GM18498 (cell line): ENCODE data around the gene THOP1.
"Not testable (repeated sequence)": the region's sequence is repeated elsewhere in the genome, so short reads cannot be mapped to it uniquely, and the experiment has no call there.

Experiments used
- ATAC-seq: cut with Tn5 transposase; IDR thresholded peaks from one replicate; pipeline ENCODE4 v1.9.1; 2021; ENCODE audit warnings: mild to moderate bottlenecking, moderate library complexity; ENCODE audit not compliant: unreplicated experiment

The THOP1 gene

DNA sequence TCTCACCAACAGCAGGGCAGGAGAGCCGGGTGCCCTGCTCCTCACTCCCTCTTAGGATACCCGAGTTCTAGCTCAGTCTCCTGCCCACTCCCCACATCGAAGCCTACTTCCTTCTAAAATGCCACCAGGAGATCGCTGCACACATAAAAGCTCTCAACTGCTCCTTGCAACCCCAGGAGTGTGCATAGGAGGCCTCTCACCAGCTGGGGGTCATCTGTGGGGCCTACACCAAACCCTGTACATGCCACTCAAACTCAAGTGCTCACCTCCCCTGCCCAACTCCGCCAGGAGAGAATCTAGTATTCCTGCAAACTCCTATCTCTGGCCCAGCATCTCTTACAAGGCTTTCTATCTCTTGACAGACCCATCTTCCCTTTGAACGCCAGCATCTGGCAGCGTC lies 5.0 kb upstream of the THOP1 start:
- ATAC-seq, result no peak

DNA sequence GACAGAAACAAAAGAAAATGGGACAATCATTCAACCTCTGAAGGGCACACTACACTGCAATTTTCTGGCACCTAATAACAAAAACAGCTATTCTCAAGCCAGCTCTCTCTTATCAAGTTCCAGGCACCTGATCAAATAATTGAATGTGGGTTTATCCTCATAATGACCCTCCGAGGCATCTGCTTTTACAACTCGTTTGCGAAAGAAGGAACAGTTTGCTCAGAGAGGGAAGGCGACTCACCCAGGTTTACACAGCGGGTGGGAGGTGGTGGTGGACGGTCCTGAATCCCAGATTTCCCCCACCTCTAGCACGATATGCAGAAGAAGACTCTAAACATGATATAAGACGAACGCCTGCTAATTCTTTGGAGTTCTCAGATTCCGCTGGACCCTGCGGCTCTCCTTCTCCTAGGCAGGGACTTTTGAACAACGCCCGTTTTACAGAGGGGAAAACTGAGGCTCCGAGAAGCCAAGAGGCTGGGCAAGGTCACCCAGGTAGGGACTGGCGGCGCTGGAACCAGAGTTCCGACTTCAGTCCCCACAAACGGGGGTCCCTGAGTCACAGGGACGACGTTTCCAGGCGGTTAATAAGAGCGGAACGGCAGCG lies 2.9 kb upstream of the THOP1 start:
- ATAC-seq, result no peak

DNA sequence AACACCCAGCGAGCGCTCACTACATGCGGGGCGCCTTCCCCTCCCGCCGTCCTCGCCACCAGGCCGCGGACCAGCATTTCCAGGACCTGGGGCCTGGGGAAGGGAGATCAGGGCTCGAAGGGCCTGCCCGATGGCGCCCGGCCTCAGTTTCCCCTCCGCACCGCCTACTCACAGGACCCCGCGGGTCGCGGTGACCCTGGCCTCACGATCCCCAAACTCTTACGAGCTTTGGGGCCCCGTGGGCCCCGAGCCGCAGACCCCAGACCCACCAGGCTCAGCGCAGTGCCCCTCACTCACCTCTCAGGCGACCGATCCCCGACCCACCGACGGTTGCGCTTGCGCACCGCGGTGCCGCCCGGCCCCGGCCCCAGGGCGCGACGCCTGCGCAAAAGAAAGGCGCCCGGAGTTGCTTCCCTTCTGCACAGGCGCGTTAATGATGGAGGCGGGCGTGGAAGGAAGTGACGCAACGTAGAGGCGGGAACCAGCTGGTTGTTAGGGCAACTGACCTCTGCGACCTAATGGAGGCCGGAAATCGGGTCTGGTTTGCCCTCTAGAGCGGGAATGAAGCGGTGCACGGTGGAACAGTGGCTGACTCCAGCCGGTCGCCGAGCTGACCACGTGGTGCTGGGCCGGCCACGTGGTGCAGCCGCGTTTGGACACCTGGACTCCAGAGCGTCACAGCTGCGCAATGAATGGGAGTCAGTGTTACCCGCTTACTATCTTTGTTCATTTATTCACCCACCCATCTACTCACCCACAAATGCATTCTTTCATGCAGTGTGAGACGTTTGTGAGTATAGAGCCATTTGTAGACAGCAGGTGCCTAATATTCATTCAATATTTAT lies 2.1 kb upstream of the THOP1 start, which contains the start of gene SGTA:
Gene SGTA (minus strand): TSS at position 338 of the 845 bp plus-strand sequence. CDS start 14,205 bp downstream, outside the sequence.
- peak; percentile 78 for ATAC-seq

DNA sequence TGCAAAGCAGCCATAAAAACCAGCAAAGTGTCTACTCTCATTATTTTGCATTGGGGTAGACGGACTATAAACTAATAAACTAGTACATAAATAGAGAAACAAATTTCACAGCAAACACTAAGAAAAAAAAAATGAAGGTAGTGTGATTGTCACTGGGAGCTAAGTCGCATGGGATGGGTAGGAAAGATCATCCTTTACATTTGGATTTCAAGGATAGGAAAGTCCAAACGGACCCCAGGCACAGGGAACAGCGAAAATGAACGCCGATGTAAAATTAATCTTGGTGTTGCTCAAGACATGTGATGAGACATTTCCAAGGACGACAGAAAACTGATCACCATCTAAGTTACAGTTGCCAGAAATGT lies 1.5 kb upstream of the THOP1 start:
- ATAC-seq, result no peak

DNA sequence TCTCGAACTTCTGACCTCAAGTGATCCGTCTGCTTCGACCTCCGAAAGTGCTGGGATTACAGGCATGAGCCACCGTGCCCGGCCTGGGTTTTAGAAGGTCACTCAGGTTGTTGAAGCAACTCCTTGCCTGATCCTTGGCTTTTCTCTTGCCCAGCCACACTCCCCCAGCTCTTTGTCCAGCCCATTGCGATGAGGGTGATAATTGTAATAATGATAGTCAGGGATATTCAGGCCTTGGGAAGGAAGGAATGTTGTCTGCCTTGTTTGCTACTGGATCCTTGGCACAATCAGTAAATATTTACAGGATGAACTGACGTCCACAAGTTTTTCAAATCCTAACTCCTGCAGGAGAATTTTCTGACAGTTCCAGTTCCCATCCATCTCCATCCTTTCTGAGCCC lies 1.8 kb downstream of the THOP1 start:
- no peak for ATAC-seq

DNA sequence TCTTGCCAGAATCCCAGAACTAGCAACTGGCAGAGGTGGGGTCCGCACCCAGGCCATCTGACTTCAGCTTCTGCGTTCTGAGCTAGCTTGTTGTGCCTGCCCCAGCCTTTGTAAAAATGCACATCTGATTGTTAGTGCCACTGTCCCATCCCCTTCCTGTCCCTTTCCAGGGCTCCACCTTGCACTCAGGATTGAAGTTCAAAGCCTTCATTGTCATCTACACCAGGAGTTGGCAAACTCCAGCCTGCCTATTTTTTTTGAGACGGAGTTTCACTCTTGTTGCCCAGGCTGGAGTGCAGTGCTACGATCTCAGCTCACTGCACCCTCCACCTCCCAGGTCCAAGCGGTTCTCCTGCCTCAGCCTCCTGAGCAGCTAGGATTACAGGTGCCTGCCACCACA lies 2.9 kb downstream of the THOP1 start:
- ATAC-seq, result no peak

DNA sequence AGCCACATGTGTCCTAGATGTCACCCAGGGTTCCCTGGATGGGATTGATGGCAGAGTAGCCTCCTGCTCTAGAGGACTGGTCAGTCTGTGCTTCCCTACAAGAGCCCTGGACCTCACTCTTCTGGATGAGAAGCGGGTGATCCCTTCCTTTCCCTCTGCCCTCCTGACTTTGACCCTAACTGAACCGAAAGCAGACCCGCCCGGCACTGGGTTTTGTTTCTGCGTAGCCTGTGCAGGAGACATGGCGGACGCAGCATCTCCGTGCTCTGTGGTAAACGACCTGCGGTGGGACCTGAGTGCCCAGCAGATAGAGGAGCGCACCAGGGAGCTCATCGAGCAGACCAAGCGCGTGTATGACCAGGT lies 4.9 kb downstream of the THOP1 start:
- ATAC-seq, result no peak

DNA sequence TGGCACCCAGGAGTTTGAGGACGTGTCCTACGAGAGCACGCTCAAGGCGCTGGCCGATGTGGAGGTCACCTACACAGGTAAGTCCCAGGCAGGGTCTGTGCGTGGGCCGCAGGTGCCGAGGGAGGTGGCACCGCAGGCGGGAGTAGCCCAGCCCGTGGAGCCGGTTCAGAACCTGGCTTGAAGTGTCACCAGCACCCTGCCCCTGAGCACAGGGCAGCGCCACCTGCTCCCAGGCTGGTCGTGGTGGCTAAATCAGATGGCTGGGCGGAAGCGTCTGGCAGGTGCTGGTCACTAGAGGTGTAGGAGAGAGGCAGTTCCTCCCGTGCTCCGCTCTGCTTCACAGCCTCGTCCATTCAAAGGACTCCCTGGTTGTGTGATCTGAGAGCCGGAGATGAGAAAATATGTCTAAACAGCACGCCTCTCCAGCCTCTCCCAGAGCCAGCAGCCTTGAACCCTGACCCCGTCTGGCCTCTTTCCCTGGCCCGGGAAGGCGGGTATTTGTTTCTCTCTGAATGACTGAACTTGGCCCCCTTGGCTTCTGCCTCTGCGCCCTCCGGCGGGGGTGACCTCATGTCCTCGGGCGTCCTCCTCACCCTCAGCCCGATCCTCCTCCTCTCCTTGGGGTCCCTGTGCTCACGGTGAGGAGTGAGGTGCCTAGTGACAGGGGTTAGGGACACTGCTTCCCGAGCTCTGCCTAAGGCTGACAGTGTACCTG lies 5.4 kb downstream of the THOP1 start:
- ATAC-seq, result no peak

DNA sequence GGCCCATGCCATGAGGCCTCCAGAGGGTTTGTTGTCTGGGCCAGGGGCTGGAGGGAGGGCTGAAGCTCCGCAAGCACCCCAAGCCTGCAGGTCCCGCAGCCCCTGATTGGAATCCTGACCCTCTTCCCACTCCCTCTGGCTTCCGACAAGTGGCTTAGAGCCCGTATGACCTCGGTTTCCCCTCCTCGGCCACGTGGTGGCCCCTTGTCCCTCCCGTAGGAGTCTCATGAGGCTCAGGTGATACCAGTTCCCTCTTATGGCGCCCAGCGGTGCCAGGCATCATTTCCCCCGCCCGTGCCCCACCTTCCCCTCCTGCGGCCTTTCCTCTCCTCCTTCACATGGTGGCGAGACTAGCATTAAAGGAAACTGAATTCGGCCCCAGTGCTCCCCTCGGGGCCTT lies 6.1 kb downstream of the THOP1 start:
- ATAC-seq, result no peak

DNA sequence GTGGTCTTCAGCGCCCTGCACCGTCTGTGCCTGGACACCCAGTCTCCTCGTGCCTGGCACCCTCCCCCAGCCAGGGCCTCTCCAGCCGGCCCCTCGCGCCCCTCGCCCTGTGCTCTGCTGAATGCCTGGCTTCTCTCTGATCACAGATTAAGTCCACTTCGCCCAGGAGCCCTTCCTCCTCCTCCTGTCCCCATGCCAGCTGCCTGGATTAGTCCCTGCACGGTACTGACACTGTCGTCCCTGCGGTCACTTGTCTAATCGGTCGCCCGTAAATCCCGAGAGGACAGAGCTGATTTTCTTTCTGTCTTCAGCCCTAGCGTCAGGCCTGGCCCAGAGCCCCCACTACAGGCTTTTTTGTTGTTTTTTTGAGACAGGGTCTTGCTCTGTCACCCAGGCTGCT lies 6.6 kb downstream of the THOP1 start:
- no peak for ATAC-seq

DNA sequence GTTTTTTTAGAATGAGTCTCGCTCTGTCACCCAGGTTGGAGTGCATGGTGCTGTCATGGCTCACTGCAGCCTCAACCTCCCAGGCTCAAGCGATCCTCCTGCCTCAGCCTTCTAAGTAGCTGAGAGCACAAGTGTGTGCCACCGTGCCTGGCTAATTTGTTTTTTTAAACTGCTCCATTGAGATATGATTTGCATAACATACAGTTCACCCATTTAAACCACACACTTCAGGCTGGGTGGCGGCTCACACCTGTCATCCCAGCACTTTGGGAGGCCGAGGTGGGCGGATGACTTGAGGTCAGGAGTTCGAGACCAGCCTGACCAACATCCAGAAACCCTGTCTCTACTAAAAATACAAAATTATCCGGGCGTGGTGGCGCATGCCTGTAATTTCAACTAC lies 7.4 kb downstream of the THOP1 start:
- not testable (repeated sequence) for ATAC-seq

DNA sequence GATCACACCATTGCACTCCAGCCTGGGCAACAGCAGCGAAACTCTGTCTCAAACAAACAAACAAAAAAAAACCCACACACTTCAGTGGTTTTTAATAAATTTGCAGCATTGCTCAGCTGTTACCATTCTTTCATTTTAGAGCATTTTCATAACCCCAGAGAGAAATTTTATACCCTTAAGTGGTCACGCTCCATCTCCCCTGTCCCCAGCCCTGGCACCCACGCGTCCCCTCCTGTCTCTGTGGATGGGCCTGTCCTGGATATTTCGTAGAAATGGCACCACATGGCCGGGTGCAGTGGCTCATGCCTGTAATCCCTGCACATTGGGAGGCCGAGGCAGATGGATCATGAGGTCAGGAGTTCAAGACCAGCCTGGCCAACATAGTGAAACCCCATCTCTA lies 7.8 kb downstream of the THOP1 start:
- no peak for ATAC-seq

DNA sequence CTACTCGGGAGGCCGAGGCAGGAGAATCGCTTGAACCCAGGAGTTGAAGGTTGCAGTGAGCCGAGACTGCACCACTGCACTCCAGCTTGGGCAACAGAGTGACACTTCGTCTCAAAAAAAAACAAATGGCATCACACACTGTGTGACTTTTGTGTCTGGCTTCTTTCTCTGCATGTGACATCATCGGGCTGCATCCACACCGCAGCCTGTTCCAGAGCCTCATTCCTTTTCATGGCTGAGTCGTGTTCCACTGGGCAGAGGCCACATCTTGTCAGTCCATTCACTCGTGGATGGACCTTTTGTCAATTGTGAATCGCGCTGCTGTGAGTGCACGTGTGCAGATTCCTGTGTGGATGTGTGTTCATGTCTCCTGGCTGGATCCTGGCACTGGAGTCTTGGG lies 8.3 kb downstream of the THOP1 start:
- ATAC-seq, result no peak

DNA sequence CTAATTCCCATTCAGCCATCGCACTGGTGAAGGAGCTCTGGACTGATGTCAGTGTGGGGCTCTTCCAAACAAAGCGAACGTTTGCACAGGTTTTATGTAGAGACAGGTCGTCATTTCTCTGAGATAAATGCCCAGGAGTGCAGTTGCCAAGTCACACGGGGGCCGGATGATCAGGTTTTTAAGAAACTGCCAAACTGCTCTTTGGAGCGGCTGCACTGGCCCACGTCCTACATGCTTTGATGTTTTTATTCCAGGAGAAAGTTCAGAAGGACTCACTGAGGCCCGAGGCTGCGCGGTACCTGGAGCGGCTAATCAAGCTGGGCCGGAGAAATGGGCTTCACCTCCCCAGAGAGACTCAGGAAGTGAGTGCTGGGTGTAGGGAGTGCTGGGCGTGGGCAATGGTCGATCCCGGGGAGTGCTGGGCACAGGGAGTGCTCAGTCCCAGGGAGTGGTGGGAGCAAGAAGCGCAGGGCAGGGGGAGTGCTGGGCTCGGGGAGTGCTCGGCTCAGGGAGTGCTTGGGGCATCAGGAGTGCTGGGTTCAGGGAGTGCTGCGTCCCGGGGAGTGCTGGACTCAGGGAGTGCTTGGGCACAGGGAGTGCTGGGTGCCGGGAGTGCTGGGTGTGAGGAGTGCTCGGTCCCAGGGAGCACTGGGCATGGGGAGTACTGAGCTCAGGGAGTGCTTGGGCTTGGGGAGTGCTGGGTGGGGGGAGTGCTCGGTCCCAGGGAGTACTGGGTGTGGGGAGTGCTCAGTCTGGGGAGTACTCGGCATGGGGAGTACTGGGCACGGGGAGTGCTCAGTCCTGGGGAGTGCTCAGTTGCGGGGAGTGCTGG lies 10.7 kb downstream of the THOP1 start:
- no peak for ATAC-seq

DNA sequence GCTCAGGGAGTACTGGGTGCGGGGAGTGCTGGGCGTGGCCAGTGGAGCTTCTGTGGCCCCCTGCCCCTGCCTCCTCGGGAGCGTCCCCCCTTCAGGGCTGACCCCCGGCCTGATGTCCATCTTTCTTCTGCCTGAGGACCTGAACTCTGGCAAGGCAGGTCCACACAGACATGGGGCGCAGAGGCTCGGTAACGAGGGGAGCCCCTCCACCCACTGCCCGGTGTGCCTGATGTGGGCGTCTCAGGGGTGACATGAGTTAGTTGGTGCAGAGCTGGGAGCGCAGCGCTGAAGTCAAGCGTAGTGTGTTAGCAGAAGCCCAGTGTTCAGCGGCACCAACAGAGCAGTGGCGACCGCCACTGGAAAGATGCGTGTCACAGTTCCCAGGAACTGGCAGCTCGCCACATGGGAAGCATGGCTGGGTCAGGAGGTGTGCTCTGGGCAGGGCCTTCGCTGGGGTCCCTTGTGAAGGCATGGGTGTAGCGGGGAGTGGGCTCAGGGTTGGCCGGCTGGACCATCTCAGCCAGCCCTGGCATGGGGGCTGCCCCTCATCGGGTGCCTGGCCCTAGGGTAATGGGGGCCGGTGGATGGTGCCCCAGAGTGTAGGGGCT lies 11.5 kb downstream of the THOP1 start:
- ATAC-seq, result no peak

DNA sequence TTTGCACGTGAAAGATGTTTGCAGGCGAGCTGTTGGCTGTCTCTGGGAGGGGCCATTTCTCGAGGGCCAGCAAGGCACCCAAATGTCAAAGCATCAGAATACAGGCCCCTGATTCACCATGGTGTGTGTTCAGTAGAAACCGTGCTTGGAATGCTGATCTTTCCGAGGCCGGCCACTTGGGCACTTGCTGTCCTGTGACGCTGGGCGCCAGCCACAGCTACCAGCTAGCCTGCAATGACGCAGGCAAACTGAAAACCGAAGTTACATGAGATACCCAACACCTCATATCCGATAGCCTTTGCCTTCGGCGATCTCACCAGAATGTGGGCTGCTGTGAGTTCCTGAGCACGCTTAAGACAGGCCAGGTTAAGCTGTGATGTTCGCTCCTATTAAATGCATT lies 12.0 kb downstream of the THOP1 start:
- no peak for ATAC-seq

DNA sequence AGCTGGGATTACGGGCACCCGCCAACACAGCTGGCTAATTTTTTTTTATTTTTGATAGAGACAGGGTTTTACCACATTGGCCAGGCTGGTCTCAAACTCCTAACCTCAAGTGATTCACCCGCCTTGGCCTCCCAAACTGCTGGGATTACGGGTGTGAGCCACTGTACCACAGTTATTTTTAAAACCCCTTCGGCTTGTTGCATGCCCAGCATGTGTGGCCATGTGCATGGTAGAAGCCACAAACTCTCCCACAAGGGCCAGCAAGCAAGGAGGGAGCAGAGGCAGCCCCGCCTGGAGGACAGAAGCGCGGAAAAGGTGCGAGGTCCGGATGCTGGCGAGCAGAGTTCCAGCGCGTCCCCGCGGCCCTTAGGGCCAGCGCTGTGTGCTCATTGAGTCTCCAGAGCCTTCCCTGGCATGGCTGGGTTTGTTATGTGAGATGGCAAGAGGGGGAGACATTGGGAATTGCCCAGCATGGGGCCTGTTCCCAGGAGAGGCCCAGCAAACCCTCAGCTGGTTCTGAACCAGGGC lies 12.9 kb downstream of the THOP1 start:
- ATAC-seq, result no peak

DNA sequence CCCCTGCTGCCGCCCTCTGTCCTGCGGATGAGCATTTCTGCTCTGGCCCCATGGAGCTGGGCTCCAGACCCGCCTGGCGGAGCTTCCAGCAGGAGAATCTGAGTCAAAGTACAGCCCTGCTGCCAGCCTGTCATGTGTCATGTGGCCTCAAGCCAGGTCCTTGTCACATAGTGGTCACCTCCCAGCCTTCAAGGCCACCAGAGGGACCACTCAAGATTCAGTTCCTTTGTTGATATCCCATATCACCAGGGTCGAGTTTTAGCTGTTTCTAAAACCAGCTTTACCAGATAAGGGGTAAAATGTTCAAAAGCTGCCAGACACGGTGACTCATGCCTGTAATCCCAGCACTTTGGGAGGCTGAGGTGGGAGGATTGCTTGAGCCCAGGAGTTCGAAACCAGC lies 13.4 kb downstream of the THOP1 start:
- ATAC-seq, result no peak

DNA sequence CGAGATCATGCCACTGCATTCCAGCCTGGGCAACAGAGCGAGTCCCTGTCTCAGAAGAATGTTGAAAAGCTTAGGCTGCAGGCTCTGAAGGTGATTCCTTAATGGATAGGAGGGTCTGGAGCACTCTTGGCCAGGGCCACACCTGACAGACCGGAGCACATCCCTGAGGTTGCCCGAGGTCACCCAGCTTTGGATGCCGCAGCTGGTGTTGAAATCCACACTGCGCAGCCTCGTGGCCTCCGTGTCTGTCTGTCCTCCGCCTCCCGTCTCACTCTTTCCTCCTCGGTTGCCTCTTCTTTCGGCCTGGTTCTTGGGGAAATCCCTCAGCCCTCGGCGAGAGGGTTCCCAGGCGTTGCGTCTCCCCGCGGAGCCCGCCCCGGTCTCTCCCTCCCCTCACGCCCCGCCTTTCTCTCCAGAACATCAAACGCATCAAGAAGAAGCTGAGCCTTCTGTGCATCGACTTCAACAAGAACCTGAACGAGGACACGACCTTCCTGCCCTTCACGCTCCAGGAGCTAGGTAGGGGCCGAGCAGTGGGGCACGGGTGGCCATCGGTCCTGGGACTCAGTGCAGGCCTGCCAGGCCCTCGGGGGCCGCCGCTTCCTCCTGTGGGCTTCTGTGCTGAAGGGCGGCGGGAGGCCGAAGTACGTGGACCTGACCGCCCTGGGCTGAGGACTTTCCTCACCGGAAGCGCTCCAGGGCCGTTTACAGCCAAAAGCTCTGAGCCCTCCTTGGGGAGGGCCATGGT lies 14.1 kb downstream of the THOP1 start:
- no peak for ATAC-seq

DNA sequence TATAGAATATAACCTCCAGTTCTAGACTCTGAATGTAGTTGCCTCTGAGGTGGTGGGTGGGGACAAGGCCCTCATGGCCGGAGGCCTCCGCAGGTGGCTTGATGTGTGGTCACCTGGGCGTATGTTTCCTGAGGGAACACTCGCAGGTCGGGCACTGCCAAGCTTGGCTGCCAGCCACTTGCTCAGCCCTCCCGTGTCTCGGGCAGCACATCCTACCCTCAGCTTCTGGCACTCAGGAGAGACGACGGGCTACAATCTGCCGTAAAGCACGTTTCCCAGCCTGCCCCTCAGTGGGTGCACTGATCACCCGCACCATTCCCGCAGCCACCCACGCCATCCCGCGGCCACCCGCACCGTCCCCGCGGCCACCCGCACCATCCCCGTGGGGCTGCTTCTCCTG lies 15.2 kb downstream of the THOP1 start:
- ATAC-seq, result no peak
